OCI-LY7 (cell line): ENCODE measurements around the gene OST4. TPM values are rescaled to one million over a fixed set of nuclear protein-coding genes. Genes with fewer than 3 reads are reported as not detected.

ENCODE experiments used
- BruUV-seq: library from RNA; stranded (reverse); fragments of 400-500 nt; replicated peaks from 2 replicates; lab custom pipeline; 2021; lab: Mats Ljungman, UMichigan
- CTCF ChIA-PET: fragments of 300-600 bp; sonication (Branson Sonifier 250); formaldehyde crosslinking; loops from one replicate; lab custom pipeline; 2022; ENCODE audit warnings: antibody characterized with exemption; ENCODE audit not compliant: unreplicated experiment; lab: Charles Lee
- POLR2A ChIA-PET: fragments of 300-600 bp; sonication (Branson Sonifier 250); formaldehyde crosslinking; loops from one replicate; lab custom pipeline; 2022; ENCODE audit warnings: antibody characterized with exemption; lab: Charles Lee
- DNase-seq: peaks from one replicate; pipeline ENCODE4 v3.0.0-alpha.2; 2015; ENCODE audit warnings: low spot score
- H2AFZ ChIP-seq: fragments of 200-600 bp; sonication (generic), shearing (Covaris generic); 2 replicates; pipeline ENCODE4 v1.6.1; 2014; ENCODE audit warnings: mild to moderate bottlenecking, antibody characterized with exemption, low read length, moderate library complexity
- H3K27ac ChIP-seq: fragments of 200-600 bp; sonication (generic); 2 replicates; pipeline ENCODE4 v1.5.1; 2014; ENCODE audit warnings: mixed run types, low read depth, mild to moderate bottlenecking, moderate library complexity, low read length, inconsistent platforms; ENCODE audit not compliant: poor library complexity, severe bottlenecking
- H3K36me3 ChIP-seq: fragments of 200-600 bp; sonication (generic); 2 replicates; pipeline ENCODE4 v1.6.1; 2014; ENCODE audit warnings: mild to moderate bottlenecking, antibody characterized with exemption, low read length, moderate library complexity, mixed read lengths; ENCODE audit not compliant: insufficient read depth
- H3K4me1 ChIP-seq: fragments of 200-600 bp; sonication (generic); 2 replicates; pipeline ENCODE4 v1.5.1; 2014; ENCODE audit warnings: mild to moderate bottlenecking, low read length; ENCODE audit not compliant: insufficient read depth, poor library complexity, severe bottlenecking
- H3K4me2 ChIP-seq: fragments of 200-600 bp; sonication (generic); 2 replicates; pipeline ENCODE4 v1.6.1; 2014; ENCODE audit warnings: mild to moderate bottlenecking, low read length
- H3K4me3 ChIP-seq: fragments of 200-600 bp; sonication (generic); 2 replicates; pipeline ENCODE4 v1.5.1; 2014; ENCODE audit warnings: mild to moderate bottlenecking, low read depth, low read length; ENCODE audit not compliant: poor library complexity, severe bottlenecking
- H3K79me2 ChIP-seq: fragments of 200-600 bp; sonication (generic); 2 replicates; pipeline ENCODE4 v1.6.1; 2016; ENCODE audit warnings: low read depth, mild to moderate bottlenecking, low read length, moderate library complexity, mixed read lengths; ENCODE audit not compliant: insufficient read depth
- H3K9me2 ChIP-seq: fragments of 200-600 bp; sonication (generic); 2 replicates; pipeline ENCODE4 v1.6.1; 2016; ENCODE audit warnings: mild to moderate bottlenecking, low read length, mixed read lengths; ENCODE audit not compliant: insufficient read depth
- H3K9me3 ChIP-seq: fragments of 200-600 bp; sonication (generic); 2 replicates; pipeline ENCODE4 v1.6.1; 2014; ENCODE audit warnings: mild to moderate bottlenecking, mixed run types, low read length, mixed read lengths
- H4K20me1 ChIP-seq: fragments of 200-600 bp; sonication (generic); 2 replicates; pipeline ENCODE4 v1.6.1; 2014; ENCODE audit warnings: mild to moderate bottlenecking, antibody characterized with exemption, low read length, moderate library complexity, mixed read lengths; ENCODE audit not compliant: insufficient read depth
- CTCF ChIP-seq: fragments of 200-600 bp; sonication (generic); conservative IDR thresholded peaks from 2 replicates; pipeline ENCODE4 v1.5.1; 2014; ENCODE audit warnings: mild to moderate bottlenecking, antibody characterized with exemption, low read length, moderate library complexity, mixed read lengths
- EZH2phosphoT487 ChIP-seq: fragments of 200-600 bp; sonication (generic); IDR thresholded peaks from 2 replicates; pipeline ENCODE4 v1.6.1; 2018; ENCODE audit warnings: low read depth, borderline replicate concordance, mild to moderate bottlenecking, mixed run types, antibody characterized with exemption, low read length, moderate library complexity, mixed read lengths
- intact Hi-C: fragments of 100-400 bp; cut with micrococcal nuclease; formaldehyde crosslinking; loops from one replicate; pipeline ENCODE4 v1.10.0; 2022; ENCODE audit not compliant: unreplicated experiment
- total RNA-seq, 2 experiments: library from RNA; depleted of rRNA in 1 of 2; stranded (reverse); fragments of >200 nt in 1 of 2; shearing (Covaris generic) in 1 of 2; gene quantifications; 2 replicates each; pipeline ENCODE4 v1.2.3, GENCODE V29; 2014 to 2022

The OST4 gene
- total RNA-seq, 2 experiments from 2014 or later, result 214 to 267 TPM

GRCh38 chr2:27053321-27053720, 18.1 kb downstream of the OST4 start:
- Histone ChIP-seq H3K4me1 (peaks cover 20% of the 10 kb centered on the region), H3K9me2 (no peaks in the 10 kb centered on the region), H4K20me1 (no peaks in the 10 kb centered on the region), H3K36me3 (peaks cover 50% of the 10 kb centered on the region; the same call in 1 of the 2 replicates), H3K9me3 (no peaks in the 10 kb centered on the region), H2AFZ (no peak overlapping the region), H3K79me2 (no peaks in the 10 kb centered on the region), H3K4me3 (no peak overlapping the region), H3K27ac (no peak overlapping the region), H3K4me2 (no peak overlapping the region)
- CTCF ChIA-PET, result no interaction called here
- TF ChIP-seq EZH2phosphoT487, result no peak
- no peak for TF ChIP-seq CTCF
- no peak for DNase-seq
- intact Hi-C loops, result loop anchor here (5.0 kb wide), 1 partner anchor 139 kb away; no protein-coding TSS in a partner anchor
- POLR2A ChIA-PET, result interaction anchor here (0.5 to 1.0 kb wide), 4 partner anchors 13 to 130 kb away, joined by 3 to 4 read pairs (median 3); partner anchors contain the start of gene OST4
- TSS peak; percentile 17 for BruUV-seq

DNA sequence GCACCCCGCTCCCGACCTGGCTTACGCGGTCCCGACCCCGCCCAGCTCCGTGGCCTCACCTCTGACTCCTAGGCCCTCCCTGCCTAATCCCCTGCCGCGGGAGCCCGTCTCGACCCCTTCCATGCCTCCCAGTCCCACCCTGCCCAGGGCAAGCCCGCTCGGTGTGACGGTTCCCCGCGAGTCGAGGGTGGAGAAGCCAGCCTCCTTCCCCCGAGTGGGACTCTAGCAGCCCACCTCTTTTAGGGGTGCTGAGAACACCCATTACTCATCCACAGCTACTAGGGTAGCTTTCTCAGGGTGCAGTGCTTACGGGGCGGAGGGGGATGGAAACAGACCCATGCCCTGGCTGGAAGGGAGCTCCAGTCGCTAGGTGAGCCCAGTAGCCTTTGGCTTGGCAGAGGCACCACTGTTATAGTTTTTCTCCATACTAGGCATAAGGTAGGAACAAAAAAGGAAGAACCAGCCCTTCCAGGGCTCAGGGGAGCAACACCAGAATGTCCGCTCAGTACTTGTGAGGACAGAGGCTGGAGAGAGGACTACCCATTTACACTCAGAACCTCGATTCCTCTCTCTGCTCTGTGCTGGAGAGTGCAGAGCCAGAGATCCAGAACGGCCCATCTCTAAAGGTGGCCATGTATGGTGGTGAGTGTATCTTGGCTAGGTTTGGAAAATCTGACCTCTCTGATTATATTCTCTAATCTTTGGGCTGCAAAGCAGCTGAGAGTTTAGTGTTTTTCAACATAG, 19.4 kb downstream of the OST4 start:
- H3K79me2 ChIP-seq, result no peaks in the 10 kb centered on the region
- peaks cover 20% of the 10 kb centered on the region for H3K4me1 ChIP-seq
- peak overlapping the region; percentile 90 for H3K4me3 ChIP-seq
- H3K9me2 ChIP-seq, result no peaks in the 10 kb centered on the region
- peak overlapping the region; percentile 89 for H3K27ac ChIP-seq
- H4K20me1 ChIP-seq, result no peaks in the 10 kb centered on the region
- intact Hi-C loops, result loop anchor here (1.0 to 5.0 kb wide), 4 partner anchors 19 to 305 kb away; partner anchors contain the start of genes GTF3C2, KHK and OST4
- ChIA-PET CTCF (no interaction called here), POLR2A (interaction anchor here (0.5 to 3.5 kb wide), 7 partner anchors 14 to 94 kb away, joined by 3 to 29 read pairs (median 6); partner anchors contain the start of genes OST4 and TMEM214)
- H3K4me2 ChIP-seq, result peak overlapping the region; percentile 90
- H3K36me3 ChIP-seq, result peaks cover 40% of the 10 kb centered on the region; the same call in 1 of the 2 replicates
- BruUV-seq, result no TSS peak
- no peak for DNase-seq
- H2AFZ ChIP-seq, result peak overlapping the region; percentile 50; the same call in 1 of the 2 replicates
- no peaks in the 10 kb centered on the region for H3K9me3 ChIP-seq
- no peak for TF ChIP-seq CTCF
- no peak for TF ChIP-seq EZH2phosphoT487
